ENCODE results near the gene FKBP14.
A peak's percentile ranks its signal among the peaks of the same experiment; 100 is the strongest.

Gene FKBP14, protein sequence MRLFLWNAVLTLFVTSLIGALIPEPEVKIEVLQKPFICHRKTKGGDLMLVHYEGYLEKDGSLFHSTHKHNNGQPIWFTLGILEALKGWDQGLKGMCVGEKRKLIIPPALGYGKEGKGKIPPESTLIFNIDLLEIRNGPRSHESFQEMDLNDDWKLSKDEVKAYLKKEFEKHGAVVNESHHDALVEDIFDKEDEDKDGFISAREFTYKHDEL

GRCh38 chr7:30026229-30027064, at the start of gene FKBP14:
TSS of gene FKBP14 (minus strand) at chr7:30026702. CDS start at chr7:30026508, 194 bp downstream.
- DNase-seq = peak; percentile 100

GRCh38 chr7:30074422-30075030, 48.0 kb upstream of the FKBP14 start:
- DNase-seq = peak; percentile 43

DNA sequence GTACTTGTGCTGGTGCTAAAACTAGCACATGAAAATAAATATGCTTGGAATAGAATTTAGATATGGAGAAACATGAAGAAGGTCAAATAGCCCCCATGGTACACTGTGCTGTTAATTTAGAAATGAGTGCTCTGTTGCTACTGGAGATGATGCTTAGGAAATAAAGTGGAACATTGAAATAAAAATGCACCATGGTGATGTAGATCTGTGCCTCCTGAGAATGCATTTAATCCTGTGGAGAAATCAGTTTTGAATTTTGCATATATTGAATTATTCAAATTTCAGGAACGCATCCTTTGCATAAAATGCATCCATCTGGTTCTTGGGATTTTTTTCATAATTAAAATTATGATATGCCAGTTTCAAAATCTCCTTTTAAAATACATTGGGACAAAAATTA, 46.2 kb upstream of the FKBP14 start:
- DNase-seq = no peak

GRCh38 chr7:30070052-30070451, 43.5 kb upstream of the FKBP14 start:
- no peak for DNase-seq

- no peak for DNase-seq
These were observed 42.8 kb upstream of the FKBP14 start for GRCh38 chr7:30069096-30069867.

DNA sequence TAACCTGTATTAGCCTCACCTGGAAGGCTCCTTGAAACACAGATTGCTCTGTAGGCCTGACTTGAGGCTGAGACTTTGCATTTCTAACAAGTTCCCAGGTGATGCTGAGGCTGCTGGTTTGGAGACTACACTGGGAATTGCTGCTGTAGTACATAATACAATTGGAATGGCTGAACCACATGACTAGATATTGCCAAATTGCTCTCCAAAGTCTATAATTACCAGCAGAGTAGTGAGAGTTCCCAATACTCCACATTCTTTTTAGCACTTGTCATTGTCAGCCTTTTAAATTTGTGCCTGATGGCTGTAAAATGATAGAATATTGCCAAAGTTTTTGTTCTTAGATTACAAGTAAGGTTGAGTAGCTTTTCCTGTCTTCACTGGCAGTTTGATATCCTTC, 41.6 kb upstream of the FKBP14 start:
- DNase-seq = peak; percentile 90

GRCh38 chr7:30066687-30067086, 40.2 kb upstream of the FKBP14 start:
- no peak for DNase-seq

DNA sequence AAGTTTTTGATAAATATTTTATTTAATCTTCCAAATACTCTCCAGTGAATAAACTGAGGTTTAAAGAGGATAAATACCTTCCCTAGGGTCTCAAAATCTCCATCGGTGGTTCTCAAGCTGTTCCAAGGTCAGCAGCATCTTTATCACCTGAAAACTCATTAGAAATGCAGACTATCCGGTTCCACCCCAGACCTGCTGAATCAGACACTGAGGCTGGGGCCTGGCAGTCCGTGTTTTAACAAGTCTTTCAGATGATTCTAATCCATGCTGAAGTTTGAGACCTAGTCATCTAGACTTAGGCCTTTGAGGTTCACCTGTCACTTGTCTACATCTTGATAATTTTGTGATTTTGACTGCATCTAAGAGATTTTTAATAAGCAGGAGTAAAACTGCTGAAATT, 39.2 kb upstream of the FKBP14 start:
- DNase-seq = no peak

DNA sequence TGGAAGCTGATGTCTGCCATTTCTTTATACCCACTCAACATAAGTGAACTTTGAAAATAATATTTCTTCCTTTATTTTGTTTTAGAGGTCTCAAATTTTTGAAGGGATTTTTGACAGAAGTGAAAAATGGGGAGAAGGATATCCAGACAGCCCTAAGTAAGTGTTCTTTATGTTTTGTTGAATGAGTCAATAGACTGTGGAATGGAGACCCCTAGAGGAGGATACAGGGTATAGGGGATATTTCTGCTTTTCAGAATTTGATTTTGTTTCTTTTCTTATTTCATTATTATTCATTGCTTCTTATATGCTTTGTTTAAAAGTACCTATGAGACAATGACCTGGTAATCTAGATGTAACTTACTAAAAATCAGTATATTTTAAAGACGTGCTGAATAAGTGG, 36.1 kb upstream of the FKBP14 start:
- peak; percentile 56 for DNase-seq

- peak; percentile 18 for DNase-seq
These were observed 35.3 kb upstream of the FKBP14 start for GRCh38 chr7:30061786-30062185.

GRCh38 chr7:30057741-30058140, 31.2 kb upstream of the FKBP14 start:
- DNase-seq = peak; percentile 47

DNA sequence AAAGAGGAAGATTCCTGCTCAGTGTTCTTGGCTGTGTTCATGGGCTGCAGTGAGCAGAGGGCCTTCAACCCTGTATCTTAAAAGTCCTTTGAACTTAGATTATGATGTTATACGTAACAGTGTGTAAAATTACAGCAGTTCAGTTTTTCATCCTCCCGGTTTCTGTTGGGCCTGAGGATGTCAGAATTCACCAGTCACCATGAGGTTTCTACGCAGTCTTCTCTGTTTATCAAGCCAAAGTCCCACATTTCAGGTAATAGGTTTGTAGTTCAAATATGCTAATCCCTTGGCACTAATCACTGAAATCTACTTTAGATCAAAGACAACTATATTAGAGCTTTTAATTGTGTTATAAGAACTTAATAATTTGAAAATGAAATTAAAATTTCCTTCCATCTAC, 26.6 kb upstream of the FKBP14 start:
- DNase-seq = no peak

- no peak for DNase-seq
These were observed 22.7 kb upstream of the FKBP14 start for GRCh38 chr7:30049173-30049572.

GRCh38 chr7:30048582-30048981, 22.1 kb upstream of the FKBP14 start:
- DNase-seq = no peak

GRCh38 chr7:30047124-30047523, 20.6 kb upstream of the FKBP14 start:
- no peak for DNase-seq

GRCh38 chr7:30046127-30046770, 19.7 kb upstream of the FKBP14 start:
- DNase-seq = no peak

DNA sequence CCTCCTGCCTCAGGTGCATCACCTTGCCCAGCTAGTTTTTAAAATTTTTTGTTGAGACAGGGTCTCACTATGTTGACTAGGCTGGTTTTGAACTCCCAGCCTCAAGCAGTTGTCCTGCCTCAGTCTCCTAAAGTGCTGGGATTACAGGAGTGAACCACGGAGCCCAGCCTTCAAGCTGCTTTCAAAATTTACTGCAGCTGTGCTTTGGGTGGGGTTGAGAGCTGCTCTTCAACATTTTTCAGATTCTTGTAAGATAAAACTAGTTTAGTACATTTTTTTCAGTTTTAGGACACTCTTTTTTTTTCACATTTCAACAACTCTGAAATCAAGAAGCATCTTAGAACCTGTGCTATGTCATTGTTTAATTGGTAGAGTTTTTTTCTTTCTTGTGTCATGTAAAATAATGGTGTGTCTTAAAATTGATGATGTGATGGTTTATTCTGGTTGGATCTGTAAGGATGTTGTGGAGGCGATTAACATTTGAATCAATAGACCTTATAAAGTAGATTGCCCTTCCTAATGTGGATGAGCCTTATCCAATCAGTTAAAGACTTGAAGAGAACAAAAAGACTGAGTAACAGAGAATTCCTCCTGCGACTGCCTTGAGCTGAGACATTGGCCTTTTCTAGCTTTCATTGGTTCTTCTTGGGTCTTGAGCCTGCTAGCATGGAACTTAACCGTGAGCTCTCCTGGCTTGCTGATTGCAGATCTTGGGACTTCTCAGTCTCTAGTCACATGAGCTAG, 15.2 kb upstream of the FKBP14 start:
- no peak for DNase-seq

DNA sequence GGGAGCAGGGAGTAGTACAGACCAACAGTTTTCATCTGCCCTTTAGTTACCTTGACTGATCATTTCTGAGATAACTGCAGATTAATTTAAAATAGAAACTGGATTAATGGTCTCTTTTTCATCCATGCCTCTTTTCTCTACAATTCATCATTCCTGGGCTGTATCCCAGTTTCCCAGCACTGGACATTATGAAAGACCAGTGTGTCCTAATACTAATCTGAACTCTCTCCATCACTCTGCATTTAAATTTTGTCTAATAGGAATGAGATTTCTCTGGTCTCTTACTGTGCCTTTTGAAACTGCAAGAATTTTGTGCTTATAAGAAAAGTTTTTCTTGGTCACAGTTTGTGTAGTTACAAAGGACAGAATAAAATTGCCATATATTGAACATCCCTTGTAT, 14.4 kb upstream of the FKBP14 start:
- no peak for DNase-seq

- no peak for DNase-seq
These were observed 11.9 kb upstream of the FKBP14 start for GRCh38 chr7:30038196-30038980.

- no peak for DNase-seq
These were observed 9.7 kb upstream of the FKBP14 start for GRCh38 chr7:30036220-30036619.

DNA sequence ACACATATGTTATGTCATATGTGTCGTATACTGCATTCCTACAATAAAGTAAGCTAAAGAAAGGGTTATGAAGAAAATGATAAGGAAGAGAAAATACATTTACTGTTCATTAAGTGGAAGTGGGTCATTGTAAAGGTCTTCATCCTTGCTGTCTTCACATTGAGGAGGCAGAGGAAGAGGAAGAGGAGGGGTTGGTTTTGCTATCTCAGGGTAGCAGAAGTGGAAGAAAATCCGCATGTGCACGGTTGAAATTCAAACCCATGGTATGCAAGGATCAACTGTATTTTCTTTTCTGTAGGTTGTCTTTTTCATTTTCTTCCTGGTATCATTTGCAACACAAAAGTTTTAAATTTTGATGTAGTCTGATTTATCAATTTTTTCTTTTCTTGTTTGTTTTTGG, 8.0 kb upstream of the FKBP14 start:
- DNase-seq = no peak

Data from fibroblast of skin of right biceps (primary cell).